ENCODE measurements around the gene SYMPK.

DNA sequence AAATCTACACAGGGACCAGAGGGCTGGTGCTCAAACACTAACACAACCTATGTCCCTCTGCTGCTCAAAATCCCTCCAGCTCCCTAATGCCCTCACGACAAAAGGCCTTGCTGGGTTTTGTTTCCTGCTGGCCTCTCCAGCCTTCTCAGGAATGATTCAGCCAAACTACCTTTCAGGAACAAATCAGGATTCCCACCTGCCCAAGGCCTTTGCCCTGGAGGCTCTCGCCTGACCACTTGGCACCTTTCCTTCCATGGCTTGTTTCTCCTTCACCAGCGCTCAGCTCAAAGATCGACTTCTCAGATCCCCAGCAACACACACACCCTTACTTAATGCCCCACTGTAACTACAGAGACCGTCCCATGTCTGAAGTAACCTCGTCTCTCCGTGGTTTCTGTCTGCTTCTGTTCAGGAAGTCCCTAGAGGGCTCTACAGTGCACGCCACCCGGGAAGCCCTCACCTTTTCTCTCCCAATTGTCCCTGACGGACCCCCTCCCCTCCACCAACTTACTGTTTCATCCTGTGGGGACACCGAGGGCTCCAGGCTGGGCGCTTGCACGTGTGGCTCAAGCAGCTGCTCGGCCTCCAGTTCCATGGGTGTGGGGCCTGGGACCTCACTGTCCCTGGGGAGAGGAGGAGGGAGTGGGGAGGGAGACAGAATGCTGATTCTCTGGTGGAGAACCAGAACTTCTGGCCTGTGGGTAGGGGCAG lies 90.7 kb downstream of the SYMPK start:
- TF ChIP-seq, protein P1, sequence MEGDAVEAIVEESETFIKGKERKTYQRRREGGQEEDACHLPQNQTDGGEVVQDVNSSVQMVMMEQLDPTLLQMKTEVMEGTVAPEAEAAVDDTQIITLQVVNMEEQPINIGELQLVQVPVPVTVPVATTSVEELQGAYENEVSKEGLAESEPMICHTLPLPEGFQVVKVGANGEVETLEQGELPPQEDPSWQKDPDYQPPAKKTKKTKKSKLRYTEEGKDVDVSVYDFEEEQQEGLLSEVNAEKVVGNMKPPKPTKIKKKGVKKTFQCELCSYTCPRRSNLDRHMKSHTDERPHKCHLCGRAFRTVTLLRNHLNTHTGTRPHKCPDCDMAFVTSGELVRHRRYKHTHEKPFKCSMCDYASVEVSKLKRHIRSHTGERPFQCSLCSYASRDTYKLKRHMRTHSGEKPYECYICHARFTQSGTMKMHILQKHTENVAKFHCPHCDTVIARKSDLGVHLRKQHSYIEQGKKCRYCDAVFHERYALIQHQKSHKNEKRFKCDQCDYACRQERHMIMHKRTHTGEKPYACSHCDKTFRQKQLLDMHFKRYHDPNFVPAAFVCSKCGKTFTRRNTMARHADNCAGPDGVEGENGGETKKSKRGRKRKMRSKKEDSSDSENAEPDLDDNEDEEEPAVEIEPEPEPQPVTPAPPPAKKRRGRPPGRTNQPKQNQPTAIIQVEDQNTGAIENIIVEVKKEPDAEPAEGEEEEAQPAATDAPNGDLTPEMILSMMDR (IDR thresholded peaks at IDR 0.05): no peak
- TF ChIP-seq POLR2A (IDR thresholded peaks at IDR 0.05): no peak
